ENCODE measurements around the gene CES2.

The CES2 gene

DNA sequence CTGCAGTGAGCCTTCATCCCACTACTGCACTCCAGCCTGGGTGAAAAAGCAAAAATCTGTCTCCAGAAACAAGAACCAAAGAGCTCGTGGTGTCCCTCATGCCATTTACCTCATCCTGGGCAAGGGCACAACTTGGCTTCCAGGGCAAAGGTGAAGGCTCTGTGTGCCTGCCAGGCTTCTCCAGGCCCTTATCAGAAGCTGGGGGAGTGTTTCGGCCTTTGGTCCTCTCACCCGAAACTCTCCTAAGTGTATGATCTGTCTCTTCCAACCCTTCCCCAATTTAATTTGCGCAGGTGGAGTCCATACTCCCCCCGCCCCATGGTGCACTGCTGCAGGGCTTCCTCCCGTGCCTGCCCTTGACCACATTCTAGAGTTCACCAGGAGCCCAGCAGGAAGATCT is 1.1 kb downstream of the CES2 start:
- no peak overlapping the region for H3K4me3 ChIP-seq (replicated peaks in 1 of 2; ENCODE audit: low read depth in 2 of 2, low read length in 2 of 2)
- DNase-seq (ENCODE audit: low read depth in 2 of 2): no peak
- no peak for TF ChIP-seq CTCF (IDR thresholded peaks at IDR 0.05; ENCODE audit: low read depth, low read length)

GRCh38 chr16:66936889-66937554 is 1.7 kb downstream of the CES2 start:
- no peak overlapping the region for H3K4me3 ChIP-seq (replicated peaks in 1 of 2; ENCODE audit: low read depth in 2 of 2, low read length in 2 of 2)

DNA sequence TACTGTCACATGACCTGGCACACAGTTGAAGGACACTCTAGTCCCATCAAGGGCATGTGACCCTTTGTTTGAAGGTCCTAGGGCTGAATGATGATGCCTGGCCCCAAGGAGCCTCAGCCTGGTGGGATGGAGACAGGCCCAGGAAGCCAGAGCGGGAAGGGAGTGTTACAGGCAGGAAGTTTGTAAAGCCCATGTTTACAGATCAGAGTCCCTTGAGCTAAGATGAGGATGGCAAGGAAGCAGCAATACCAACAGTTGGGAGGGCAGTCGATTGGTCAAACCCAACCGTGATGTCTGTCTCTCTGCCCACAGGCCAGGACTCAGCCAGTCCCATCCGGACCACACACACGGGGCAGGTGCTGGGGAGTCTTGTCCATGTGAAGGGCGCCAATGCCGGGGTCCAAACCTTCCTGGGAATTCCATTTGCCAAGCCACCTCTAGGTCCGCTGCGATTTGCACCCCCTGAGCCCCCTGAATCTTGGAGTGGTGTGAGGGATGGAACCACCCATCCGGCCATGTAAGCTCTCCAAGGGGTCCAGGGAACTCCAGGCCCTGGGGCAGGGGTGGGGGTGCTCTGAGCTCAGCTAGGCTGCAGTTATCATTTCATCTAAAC is 2.5 kb downstream of the CES2 start:
- TF ChIP-seq CTCF (IDR thresholded peaks at IDR 0.05; ENCODE audit: low read depth, low read length): no peak
- no peak overlapping the region for H3K4me3 ChIP-seq (replicated peaks in 1 of 2; ENCODE audit: low read depth in 2 of 2, low read length in 2 of 2)
- DNase-seq (ENCODE audit: low read depth in 2 of 2): no peak

More at GRCh38 chr16:66936889-66937554, 1.7 kb downstream of the CES2 start:
- DNase-seq (ENCODE audit: low read depth in 2 of 2): no peak
- TF ChIP-seq CTCF (IDR thresholded peaks at IDR 0.05; ENCODE audit: low read depth, low read length): no peak

GRCh38 chr16:66939366-66939765 is 4.0 kb downstream of the CES2 start:
- H3K4me3 ChIP-seq (replicated peaks in 1 of 2; ENCODE audit: low read depth in 2 of 2, low read length in 2 of 2): no peak overlapping the region
- TF ChIP-seq CTCF (IDR thresholded peaks at IDR 0.05; ENCODE audit: low read depth, low read length): no peak
- no peak for DNase-seq (ENCODE audit: low read depth in 2 of 2)

- TF ChIP-seq CTCF (IDR thresholded peaks at IDR 0.05; ENCODE audit: low read depth, low read length): no peak
- DNase-seq (ENCODE audit: low read depth in 2 of 2): no peak
- H3K4me3 ChIP-seq (replicated peaks in 1 of 2; ENCODE audit: low read depth in 2 of 2, low read length in 2 of 2): no peak overlapping the region
These were observed 4.9 kb downstream of the CES2 start for GRCh38 chr16:66940236-66940635.

GRCh38 chr16:66942981-66943380 is 7.7 kb downstream of the CES2 start:
- H3K4me3 ChIP-seq (replicated peaks in 1 of 2; ENCODE audit: low read depth in 2 of 2, low read length in 2 of 2): no peak overlapping the region
- no peak for DNase-seq (ENCODE audit: low read depth in 2 of 2)
- TF ChIP-seq CTCF (IDR thresholded peaks at IDR 0.05; ENCODE audit: low read depth, low read length): no peak

All from cardiac fibroblast (primary cell).